Raji (cell line): ENCODE results near the gene AQP5.

Source experiments
- POLR2A ChIP-seq: IDR thresholded peaks from 2 replicates; pipeline ENCODE4 v1.6.1; 2011; ENCODE audit warnings: low read depth, low read length, control low read depth; ENCODE audit not compliant: insufficient read depth

AQP5 gene

GRCh38 chr12:49952391-49953055 lies 9.1 kb upstream of the AQP5 start:
- TF ChIP-seq POLR2A = no peak

- TF ChIP-seq POLR2A = no peak
These were observed 8.5 kb upstream of the AQP5 start for GRCh38 chr12:49953151-49953550.

DNA sequence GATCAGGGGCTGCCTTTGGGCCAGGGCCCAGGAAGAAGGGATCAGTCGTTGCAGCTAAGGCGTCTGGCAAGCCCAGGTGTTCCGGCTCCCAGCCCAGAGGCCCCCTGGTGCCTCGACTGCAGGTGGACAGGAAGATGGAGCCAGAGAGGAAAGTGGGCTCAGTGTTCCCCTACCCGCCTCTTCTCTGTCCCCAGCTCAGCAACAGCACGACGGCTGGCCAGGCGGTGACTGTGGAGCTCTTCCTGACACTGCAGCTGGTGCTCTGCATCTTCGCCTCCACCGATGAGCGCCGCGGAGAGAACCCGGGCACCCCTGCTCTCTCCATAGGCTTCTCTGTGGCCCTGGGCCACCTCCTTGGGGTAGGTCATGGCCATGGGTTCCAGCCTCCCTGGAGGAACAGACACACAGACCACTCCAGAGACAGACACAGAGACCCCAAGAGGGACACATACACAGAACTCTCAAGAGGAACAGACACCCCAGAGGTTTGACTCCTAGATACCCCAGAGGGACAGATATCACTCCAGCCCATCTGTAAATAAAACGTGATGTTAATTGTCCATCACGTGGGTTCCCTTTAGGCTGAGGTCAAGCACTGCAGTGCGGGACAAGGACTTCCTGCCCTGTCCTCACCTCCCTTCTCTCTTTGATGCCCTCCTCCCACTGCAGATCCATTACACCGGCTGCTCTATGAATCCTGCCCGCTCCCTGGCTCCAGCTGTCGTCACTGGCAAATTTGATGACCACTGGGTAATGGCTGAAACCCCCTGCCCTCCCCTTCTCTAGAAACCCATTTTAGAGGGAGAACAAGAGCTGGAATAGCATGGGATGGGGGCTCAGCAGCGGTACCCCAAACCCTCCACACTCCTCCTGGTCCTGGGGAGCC lies 7.5 kb upstream of the AQP5 start:
- no peak for TF ChIP-seq POLR2A

DNA sequence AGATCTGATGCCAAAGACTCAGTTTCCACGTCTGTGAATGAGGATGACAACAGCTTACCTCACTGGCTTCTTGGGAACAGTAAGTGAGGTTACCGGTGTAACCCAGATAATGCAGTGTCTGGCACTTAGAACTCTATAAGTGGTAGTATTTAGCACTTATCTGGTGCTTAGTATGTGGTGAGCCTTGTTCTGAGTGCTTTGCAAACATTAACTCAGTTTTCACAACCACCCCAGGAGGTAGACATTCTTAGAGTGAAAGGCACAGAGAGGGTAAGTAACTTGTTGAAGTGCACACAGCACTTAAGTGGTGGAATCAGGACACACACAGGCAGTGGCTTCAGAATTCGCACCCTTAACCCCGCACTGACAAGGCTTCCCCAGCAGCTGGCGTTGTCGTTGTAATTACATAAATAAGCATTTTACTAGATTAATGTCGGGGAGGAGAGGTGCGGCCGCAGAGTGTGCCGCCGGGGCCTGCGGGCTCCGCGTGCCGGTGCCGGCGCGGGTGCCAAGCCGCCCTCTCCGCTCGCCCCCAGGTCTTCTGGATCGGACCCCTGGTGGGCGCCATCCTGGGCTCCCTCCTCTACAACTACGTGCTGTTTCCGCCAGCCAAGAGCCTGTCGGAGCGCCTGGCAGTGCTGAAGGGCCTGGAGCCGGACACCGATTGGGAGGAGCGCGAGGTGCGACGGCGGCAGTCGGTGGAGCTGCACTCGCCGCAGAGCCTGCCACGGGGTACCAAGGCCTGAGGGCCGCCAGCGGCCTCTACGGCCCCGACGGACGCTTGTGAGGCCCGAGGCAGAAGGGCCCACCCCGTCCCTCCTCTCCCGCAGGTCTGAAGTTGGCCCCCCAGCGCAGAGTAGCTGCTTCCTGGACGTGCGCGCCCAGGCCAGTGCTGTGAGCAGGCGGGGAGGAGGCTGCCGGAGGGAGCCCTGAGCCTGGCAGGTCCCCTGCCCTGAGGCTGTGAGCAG lies 6.5 kb upstream of the AQP5 start:
- TF ChIP-seq POLR2A = no peak

DNA sequence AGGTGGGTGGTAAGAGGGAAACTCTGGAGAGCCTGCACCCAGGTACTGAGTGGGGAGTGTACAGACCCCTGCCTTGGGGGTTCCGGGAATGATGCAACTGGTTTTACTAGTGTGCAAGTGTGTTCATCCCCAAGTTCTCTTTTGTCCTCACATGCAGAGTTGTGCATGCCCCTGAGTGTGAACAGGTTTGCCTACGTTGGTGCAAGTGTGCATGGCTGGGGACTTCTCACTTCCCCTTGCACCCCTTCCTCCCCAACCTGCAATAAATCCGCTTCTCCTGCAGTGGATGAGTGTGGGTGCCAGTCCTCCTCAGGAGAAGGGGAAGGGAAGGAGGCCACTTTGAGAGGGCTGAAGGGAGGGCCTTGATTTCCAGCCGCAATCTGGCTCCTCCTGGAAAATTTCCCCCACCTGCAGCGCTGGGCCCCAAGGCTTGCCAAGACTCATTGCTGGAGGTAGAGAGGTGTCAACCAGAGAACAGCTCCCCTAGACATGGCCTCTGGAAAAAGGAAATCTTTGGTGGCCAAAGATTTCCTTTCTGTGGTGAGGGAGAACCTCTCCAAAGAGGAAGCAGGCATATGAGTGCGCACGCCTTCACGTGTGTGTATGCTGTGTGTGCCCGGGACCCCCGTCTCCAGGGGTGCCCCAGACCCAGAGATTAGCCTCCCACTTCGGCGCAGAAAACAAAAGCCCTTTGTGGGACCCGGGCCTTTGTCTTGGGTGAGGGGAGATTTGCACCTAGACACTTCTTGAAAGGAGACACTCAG lies 5.6 kb upstream of the AQP5 start:
- TF ChIP-seq POLR2A = no peak

GRCh38 chr12:49956663-49957569 lies 4.8 kb upstream of the AQP5 start:
- no peak for TF ChIP-seq POLR2A

DNA sequence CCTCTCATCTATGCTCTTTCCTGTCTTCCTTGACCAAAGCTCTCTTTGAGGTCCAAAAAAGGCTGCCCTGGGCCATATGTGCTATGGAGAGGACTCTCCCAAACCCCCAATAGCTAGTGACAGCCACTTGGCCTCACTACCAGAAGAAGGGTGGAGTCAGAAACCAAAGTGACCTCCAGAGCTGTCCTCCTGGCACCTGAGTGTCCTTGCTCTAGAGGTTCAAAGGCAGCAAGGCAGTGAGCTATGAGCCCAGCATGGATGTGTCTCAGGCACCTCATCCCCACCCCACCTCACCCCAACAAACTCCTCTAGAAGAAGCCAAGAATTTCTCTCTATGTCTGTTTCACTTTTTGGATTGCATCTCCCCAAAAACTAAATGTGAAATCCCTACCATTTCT lies 4.1 kb upstream of the AQP5 start:
- no peak for TF ChIP-seq POLR2A

DNA sequence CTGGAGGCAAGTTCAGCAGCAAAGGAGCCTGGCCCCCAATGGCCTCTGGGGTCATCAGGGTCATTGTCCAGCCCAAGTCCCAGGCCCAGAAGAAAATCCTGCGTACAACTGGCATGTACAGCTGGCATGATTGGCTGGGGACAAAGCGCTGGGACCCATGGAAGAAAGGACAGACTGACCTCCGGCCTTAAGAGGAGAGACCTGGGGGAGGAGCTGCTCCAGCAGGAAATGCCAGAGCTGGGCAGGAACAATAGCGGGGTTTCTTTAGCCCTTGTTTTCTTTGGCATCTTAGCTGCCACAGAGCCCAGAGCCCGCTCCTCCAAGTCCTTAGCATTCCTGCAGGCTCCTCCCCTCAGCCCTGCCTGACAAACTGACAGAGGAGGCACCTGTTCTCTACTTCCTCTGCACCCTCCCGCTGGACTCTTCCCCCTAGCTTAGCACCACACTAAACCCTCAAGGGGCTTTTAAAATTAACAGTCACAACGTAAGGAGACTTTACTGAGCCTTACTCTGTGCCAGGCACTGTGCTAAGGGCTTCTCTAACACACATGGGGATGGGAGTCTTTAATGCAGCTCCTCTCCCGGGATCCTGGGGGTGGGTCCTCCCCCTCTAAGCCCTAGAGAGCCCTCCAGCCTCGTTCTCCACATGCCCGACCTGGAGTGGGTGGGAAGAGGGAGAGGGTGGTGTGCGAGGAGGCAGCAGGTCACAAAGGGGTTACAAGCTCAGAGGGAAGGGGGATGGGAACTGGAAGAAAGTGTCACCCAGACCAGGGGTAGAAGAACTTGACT lies 1.8 kb upstream of the AQP5 start:
- no peak for TF ChIP-seq POLR2A

- TF ChIP-seq POLR2A = no peak
These were observed 1.1 kb upstream of the AQP5 start for GRCh38 chr12:49960474-49961110.

GRCh38 chr12:49961993-49962764 lies 507 bp downstream of the AQP5 start:
- no peak for TF ChIP-seq POLR2A

DNA sequence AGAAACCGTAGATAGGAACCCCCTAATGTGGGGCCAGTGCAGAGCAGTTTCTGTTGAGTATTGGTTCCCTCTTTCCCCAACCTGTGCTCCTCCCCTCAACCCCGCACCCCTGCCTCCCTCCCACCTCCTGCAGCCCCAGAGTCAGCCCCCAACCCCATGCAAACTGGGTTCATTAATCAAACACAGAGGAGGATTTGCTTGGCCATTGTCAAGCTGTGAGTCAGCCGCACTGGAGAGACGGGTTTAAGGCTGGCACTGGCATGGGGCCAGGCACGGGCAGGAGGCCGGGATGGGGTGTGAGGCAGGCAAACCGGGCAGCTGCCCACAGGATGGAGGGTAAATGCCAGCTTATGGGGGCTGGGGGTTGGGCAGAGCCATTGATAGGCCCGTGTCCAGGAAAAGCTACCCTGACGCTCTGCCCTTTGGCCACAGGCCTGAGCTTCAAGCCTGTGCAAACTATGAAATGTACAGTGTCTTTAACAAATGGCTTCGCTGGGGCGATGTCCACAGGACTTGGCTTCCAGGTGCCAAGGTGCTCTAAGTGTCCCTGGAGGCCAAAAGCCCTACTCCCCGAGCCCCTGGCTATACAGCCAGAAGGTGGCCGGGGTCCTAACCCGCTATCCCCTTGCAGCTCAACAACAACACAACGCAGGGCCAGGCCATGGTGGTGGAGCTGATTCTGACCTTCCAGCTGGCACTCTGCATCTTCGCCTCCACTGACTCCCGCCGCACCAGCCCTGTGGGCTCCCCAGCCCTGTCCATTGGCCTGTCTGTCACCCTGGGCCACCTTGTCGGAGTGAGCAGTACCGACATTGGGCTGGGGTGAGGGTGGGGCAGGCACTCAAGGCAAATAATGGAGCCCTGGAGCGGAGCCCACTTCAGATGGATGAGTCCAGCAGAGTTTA lies 1.4 kb downstream of the AQP5 start:
- TF ChIP-seq POLR2A = no peak
